Stimulated activated naive CD4-positive, alpha-beta T cell treated with Interleukin-2 at 50 U/mL for 16 hours (primary cell): ENCODE data around the gene MTHFSD.
"Not testable (repeated sequence)": the region's sequence is repeated elsewhere in the genome, so short reads cannot be mapped to it uniquely, and the experiment has no call there.

Experiments
- DNase-seq: peaks from one replicate; lab custom pipeline; 2025; lab: John Stamatoyannopoulos, UW

Gene MTHFSD

GRCh38 chr16:86554917-86555703 is at the start of gene MTHFSD:
Gene MTHFSD (minus strand): TSS chr16:86555235. CDS start chr16:86555184, 51 bp downstream.
- DNase-seq = peak; percentile 91

GRCh38 chr16:86604436-86605193 is 49.6 kb upstream of the MTHFSD start:
- DNase-seq = peak; percentile 21

GRCh38 chr16:86602521-86602920 is 47.5 kb upstream of the MTHFSD start:
- DNase-seq = no peak

GRCh38 chr16:86601356-86601755 is 46.3 kb upstream of the MTHFSD start:
- no peak for DNase-seq

GRCh38 chr16:86598607-86599565 is 43.9 kb upstream of the MTHFSD start:
- DNase-seq = no peak

GRCh38 chr16:86597880-86598606 is 43.0 kb upstream of the MTHFSD start:
- no peak for DNase-seq

GRCh38 chr16:86597126-86597879 is 42.3 kb upstream of the MTHFSD start:
- DNase-seq = no peak

GRCh38 chr16:86595983-86596605 is 41.1 kb upstream of the MTHFSD start:
- DNase-seq = no peak

- no peak for DNase-seq
These were observed 39.7 kb upstream of the MTHFSD start for GRCh38 chr16:86594721-86595120.

- DNase-seq = no peak
These were observed 39.0 kb upstream of the MTHFSD start for GRCh38 chr16:86593913-86594620.

- DNase-seq = no peak
These were observed 36.2 kb upstream of the MTHFSD start for GRCh38 chr16:86591270-86591669.

GRCh38 chr16:86590501-86591144 is 35.6 kb upstream of the MTHFSD start:
- DNase-seq = no peak

GRCh38 chr16:86587955-86588354 is 32.9 kb upstream of the MTHFSD start:
- DNase-seq = not testable (repeated sequence)

GRCh38 chr16:86587487-86587886 is 32.5 kb upstream of the MTHFSD start:
- DNase-seq = no peak

GRCh38 chr16:86585821-86586611 is 31.0 kb upstream of the MTHFSD start:
- no peak for DNase-seq

- DNase-seq = no peak
These were observed 30.0 kb upstream of the MTHFSD start for GRCh38 chr16:86584726-86585721.
